GM23338 (cell line): ENCODE data around the gene AREL1. TPM values are rescaled to one million over a fixed set of nuclear protein-coding genes. Genes with fewer than 3 reads are reported as not detected.

Experiments used
- ATAC-seq: fragments of 200-7000 bp; cut with Tn5 transposase; 3 replicates; pipeline ENCODE4 v1.9.1; 2020
- DNase-seq: peaks from one replicate; pipeline ENCODE4 v3.0.0-alpha.2; 2015; ENCODE audit warnings: low spot score
- H2AFZ ChIP-seq: fragments of 200-600 bp; sonication (generic); 2 replicates; pipeline ENCODE4 v1.8.0; 2016; ENCODE audit warnings: antibody characterized with exemption, mild to moderate bottlenecking, moderate library complexity
- H3F3A ChIP-seq: fragments of 200-600 bp; sonication (generic); replicated peaks from 2 replicates; pipeline ENCODE4 v1.8.0; 2017; ENCODE audit warnings: antibody characterized with exemption, mixed run types, low read depth
- H3K27ac ChIP-seq: fragments of 200-600 bp; sonication (generic); 2 replicates; pipeline ENCODE4 v1.6.1; 2016; ENCODE audit warnings: low read depth
- H3K27me3 ChIP-seq: fragments of 200-600 bp; sonication (generic); 2 replicates; pipeline ENCODE4 v1.8.0; 2016; ENCODE audit warnings: mild to moderate bottlenecking, mixed run types, moderate library complexity; ENCODE audit not compliant: insufficient read depth
- H3K36me3 ChIP-seq: fragments of 200-600 bp; sonication (generic); 2 replicates; pipeline ENCODE4 v1.8.0; 2016; ENCODE audit warnings: mild to moderate bottlenecking; ENCODE audit not compliant: insufficient read depth
- H3K4me1 ChIP-seq: fragments of 200-600 bp; sonication (generic); 2 replicates; pipeline ENCODE4 v1.8.0; 2016; ENCODE audit warnings: mild to moderate bottlenecking, moderate library complexity; ENCODE audit not compliant: insufficient read depth
- H3K4me2 ChIP-seq: fragments of 200-600 bp; sonication (generic); 2 replicates; pipeline ENCODE4 v1.7.1; 2017; ENCODE audit warnings: mixed run types
- H3K4me3 ChIP-seq: fragments of 200-600 bp; sonication (generic); 2 replicates; pipeline ENCODE4 v1.6.1; 2016; ENCODE audit warnings: mixed run types
- H3K79me2 ChIP-seq: fragments of 200-600 bp; sonication (generic); replicated peaks from 2 replicates; pipeline ENCODE4 v1.8.0; 2017; ENCODE audit warnings: mild to moderate bottlenecking; ENCODE audit not compliant: insufficient read depth
- H3K9me2 ChIP-seq: fragments of 200-600 bp; sonication (generic); 2 replicates; pipeline ENCODE4 v1.8.0; 2017; ENCODE audit not compliant: insufficient read depth
- H4K20me1 ChIP-seq: fragments of 200-600 bp; sonication (generic); replicated peaks from 2 replicates; pipeline ENCODE4 v1.8.0; 2017; ENCODE audit warnings: mild to moderate bottlenecking; ENCODE audit not compliant: insufficient read depth
- H3K27ac Mint-ChIP-seq: 2 replicates; pipeline ENCODE4 v1.8.0; 2020; ENCODE audit warnings: inconsistent platforms, mild to moderate bottlenecking, moderate library complexity, mixed read lengths
- H3K27me3 Mint-ChIP-seq: 3 replicates; pipeline ENCODE4 v1.8.0; 2022; ENCODE audit warnings: low read depth, mild to moderate bottlenecking, moderate library complexity, mixed read lengths, inconsistent platforms; ENCODE audit not compliant: insufficient read depth, poor library complexity
- H3K36me3 Mint-ChIP-seq: 3 replicates; pipeline ENCODE4 v1.8.0; 2021; ENCODE audit warnings: low read depth, mild to moderate bottlenecking, inconsistent platforms, moderate library complexity, mixed read lengths
- H3K4me1 Mint-ChIP-seq: 3 replicates; pipeline ENCODE4 v1.8.0; 2020; ENCODE audit warnings: mild to moderate bottlenecking, inconsistent platforms, mixed read lengths
- H3K4me3 Mint-ChIP-seq: 3 replicates; pipeline ENCODE4 v1.8.0; 2021; ENCODE audit warnings: moderate library complexity, mild to moderate bottlenecking, inconsistent platforms, mixed read lengths
- H3K9me3 Mint-ChIP-seq: 3 replicates; pipeline ENCODE4 v1.8.0; 2020; ENCODE audit warnings: moderate library complexity, mild to moderate bottlenecking, inconsistent platforms, mixed read lengths
- CREB1 ChIP-seq: fragments of 250-450 bp; sonication (Bioruptor Pico); IDR thresholded peaks from 2 replicates; pipeline ENCODE4 v1.5.0; 2020; ENCODE audit warnings: low read depth, mild to moderate bottlenecking, moderate library complexity
- CTCF ChIP-seq, 2 experiments: fragments of 200-600 bp in 1 of 2; sonication (generic) in 1 of 2; conservative IDR thresholded peaks; 2 replicates each; pipeline versions ENCODE4 v1.5.1 to v1.6.1; 2016 to 2017; ENCODE audit warnings: antibody characterized with exemption in 2 of 2, low read depth in 2 of 2, mild to moderate bottlenecking in 2 of 2, moderate library complexity in 1 of 2
- ETS1 ChIP-seq: IDR thresholded peaks from 2 replicates; pipeline ENCODE4 v1.6.1; 2016; ENCODE audit warnings: antibody characterized with exemption
- EZH2 ChIP-seq: fragments of 200-600 bp; sonication (generic); IDR thresholded peaks from one replicate; pipeline ENCODE4 v1.8.0; 2017; ENCODE audit warnings: antibody characterized with exemption, mild to moderate bottlenecking, low read depth; ENCODE audit not compliant: unreplicated experiment
- EZH2phosphoT487 ChIP-seq: fragments of 200-600 bp; sonication (generic); IDR thresholded peaks from one replicate; pipeline ENCODE4 v1.8.1; 2018; ENCODE audit warnings: antibody characterized with exemption; ENCODE audit not compliant: unreplicated experiment
- JUNB ChIP-seq: IDR thresholded peaks from one replicate; pipeline ENCODE4 v1.6.1; 2016; ENCODE audit warnings: antibody characterized with exemption; ENCODE audit not compliant: unreplicated experiment
- POLR2AphosphoS5 ChIP-seq: IDR thresholded peaks from 2 replicates; pipeline ENCODE4 v1.6.1; 2016; ENCODE audit warnings: antibody characterized with exemption, low read depth
- REST ChIP-seq: IDR thresholded peaks from one replicate; pipeline ENCODE4 v1.6.1; 2018; ENCODE audit warnings: antibody characterized with exemption; ENCODE audit not compliant: unreplicated experiment
- STAT1 ChIP-seq: IDR thresholded peaks from one replicate; pipeline ENCODE4 v1.6.1; 2016; ENCODE audit warnings: antibody characterized with exemption; ENCODE audit not compliant: unreplicated experiment
- polyA plus RNA-seq: library from polyadenylated mRNA; unstranded; fragments of >200 nt; fragmentation: Nextera tagmentation; extraction: Ambion mirVana; gene quantifications from 2 replicates; pipeline ENCODE4 v1.2.1, GENCODE V29; 2016
- total RNA-seq: library from RNA; depleted of rRNA; stranded (reverse); fragments of >200 nt; shearing (Covaris generic); gene quantifications from 2 replicates; pipeline ENCODE4 v1.2.3, GENCODE V29; 2014

AREL1 gene
- total and polyA plus RNA-seq, 2 experiments from 2014 or later = 7.5 to 23.6 TPM

GRCh38 chr14:74655599-74656395 lies 57.1 kb downstream of the AREL1 start:
- Histone ChIP-seq H3K4me1 (no peaks in the 10 kb centered on the region), H3K4me2 (no peak overlapping the region), H3K36me3 (peaks cover 3% of the 10 kb centered on the region; the same call in 1 of the 2 replicates), H4K20me1 (no peaks in the 10 kb centered on the region; the same call in 1 of the 2 replicates), H3K4me3 (no peak overlapping the region), H3K27ac (no peak overlapping the region), H3F3A (no peaks in the 10 kb centered on the region), H2AFZ (no peak overlapping the region), H3K9me2 (no peaks in the 10 kb centered on the region), H3K27me3 (no peaks in the 10 kb centered on the region), H3K79me2 (no peaks in the 10 kb centered on the region)
- TF ChIP-seq JUNB = no peak
- TF ChIP-seq STAT1 = no peak
- no peak for TF ChIP-seq POLR2AphosphoS5
- TF ChIP-seq EZH2phosphoT487 = no peak
- no peak for TF ChIP-seq ETS1
- no peak for TF ChIP-seq CREB1
- peaks cover 4% of the 10 kb centered on the region; the same call in 1 of the 3 replicates for H3K36me3 Mint-ChIP-seq
- no peak overlapping the region for H3K4me3 Mint-ChIP-seq
- H3K27me3 Mint-ChIP-seq = peaks cover 3% of the 10 kb centered on the region
- no peaks in the 10 kb centered on the region for H3K4me1 Mint-ChIP-seq
- ATAC-seq (no peak), DNase-seq (no peak)
- H3K27ac Mint-ChIP-seq = no peak overlapping the region
- H3K9me3 Mint-ChIP-seq = no peaks in the 10 kb centered on the region

GRCh38 chr14:74654931-74655330 lies 57.9 kb downstream of the AREL1 start:
- H3K9me2 ChIP-seq = no peaks in the 10 kb centered on the region
- no peaks in the 10 kb centered on the region; the same call in 1 of the 2 replicates for H4K20me1 ChIP-seq
- H3K36me3 Mint-ChIP-seq = 0 out of 3 replicates have a peak, but pooled peaks cover 4% of the 10 kb centered on the region
- peaks cover 3% of the 10 kb centered on the region; the same call in 1 of the 2 replicates for H3K36me3 ChIP-seq
- no peaks in the 10 kb centered on the region for H3K9me3 Mint-ChIP-seq
- no peaks in the 10 kb centered on the region for H3F3A ChIP-seq
- no peak overlapping the region for H3K4me3 ChIP-seq
- no peak overlapping the region for H3K4me2 ChIP-seq
- ATAC-seq (no peak), DNase-seq (no peak)
- H3K27me3 ChIP-seq = no peaks in the 10 kb centered on the region
- H3K4me1 ChIP-seq = no peaks in the 10 kb centered on the region
- no peak overlapping the region for H2AFZ ChIP-seq
- H3K27ac ChIP-seq = no peak overlapping the region
- H3K4me3 Mint-ChIP-seq = no peak overlapping the region
- TF ChIP-seq CTCF (conservative IDR thresholded peaks at IDR 0.05; ENCODE audit: low read depth in 2 of 2) (no peak), JUNB (no peak), REST (no peak), ETS1 (no peak), EZH2 (no peak)
- H3K79me2 ChIP-seq = no peaks in the 10 kb centered on the region
- peaks cover 3% of the 10 kb centered on the region for H3K27me3 Mint-ChIP-seq
- H3K4me1 Mint-ChIP-seq = no peaks in the 10 kb centered on the region
- H3K27ac Mint-ChIP-seq = no peak overlapping the region
